ENCODE data around the gene CNOT6. TPM values are rescaled to one million over a fixed set of nuclear protein-coding genes. Genes with fewer than 3 reads are reported as not detected.

CNOT6 gene
- total RNA-seq, 2 donors from 2014 or later, result 18.4 to 20.1 TPM

DNA sequence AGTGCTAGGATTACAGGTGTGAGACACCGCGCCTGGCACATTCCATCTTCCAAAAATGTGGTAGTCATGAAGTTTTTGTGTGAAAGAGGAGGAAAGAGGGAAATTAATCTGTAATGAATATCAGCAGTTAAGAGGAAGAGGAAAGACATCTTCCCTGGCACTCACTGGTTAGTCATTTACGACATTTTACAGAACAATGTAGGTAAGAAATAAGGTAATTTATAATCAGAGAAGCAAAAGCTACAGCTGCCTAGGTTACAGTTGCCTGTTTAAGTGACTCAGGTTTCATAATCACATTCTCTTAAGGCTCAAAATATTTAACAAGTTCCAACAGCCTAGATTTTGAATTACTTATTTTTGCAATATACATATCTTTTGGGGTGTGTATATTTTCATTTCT is 26.9 kb downstream of the CNOT6 start:
- Histone ChIP-seq H3K36me3 (no peaks in the 10 kb centered on the region), H3K4me1 (replicated peaks) (no peaks in the 10 kb centered on the region), H3K4me3 (no peak overlapping the region), H3K27me3 (replicated peaks; ENCODE audit: insufficient read depth) (no peaks in the 10 kb centered on the region), H3K9me3 (no peaks in the 10 kb centered on the region), H3K27ac (no peak overlapping the region)
- TF ChIP-seq, protein P1, sequence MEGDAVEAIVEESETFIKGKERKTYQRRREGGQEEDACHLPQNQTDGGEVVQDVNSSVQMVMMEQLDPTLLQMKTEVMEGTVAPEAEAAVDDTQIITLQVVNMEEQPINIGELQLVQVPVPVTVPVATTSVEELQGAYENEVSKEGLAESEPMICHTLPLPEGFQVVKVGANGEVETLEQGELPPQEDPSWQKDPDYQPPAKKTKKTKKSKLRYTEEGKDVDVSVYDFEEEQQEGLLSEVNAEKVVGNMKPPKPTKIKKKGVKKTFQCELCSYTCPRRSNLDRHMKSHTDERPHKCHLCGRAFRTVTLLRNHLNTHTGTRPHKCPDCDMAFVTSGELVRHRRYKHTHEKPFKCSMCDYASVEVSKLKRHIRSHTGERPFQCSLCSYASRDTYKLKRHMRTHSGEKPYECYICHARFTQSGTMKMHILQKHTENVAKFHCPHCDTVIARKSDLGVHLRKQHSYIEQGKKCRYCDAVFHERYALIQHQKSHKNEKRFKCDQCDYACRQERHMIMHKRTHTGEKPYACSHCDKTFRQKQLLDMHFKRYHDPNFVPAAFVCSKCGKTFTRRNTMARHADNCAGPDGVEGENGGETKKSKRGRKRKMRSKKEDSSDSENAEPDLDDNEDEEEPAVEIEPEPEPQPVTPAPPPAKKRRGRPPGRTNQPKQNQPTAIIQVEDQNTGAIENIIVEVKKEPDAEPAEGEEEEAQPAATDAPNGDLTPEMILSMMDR (IDR thresholded peaks at IDR 0.05), result no peak
- TF ChIP-seq POLR2A (IDR thresholded peaks at IDR 0.05), result no peak
- TF ChIP-seq POLR2AphosphoS5 (IDR thresholded peaks at IDR 0.05), result no peak
- DNase-seq (ENCODE audit: low spot score), result no peak
- intact Hi-C loops (cut with DNase I), result no loop called here
- WGBS, result 83% methylated on average over 3 of the region's 3 CpGs

DNA sequence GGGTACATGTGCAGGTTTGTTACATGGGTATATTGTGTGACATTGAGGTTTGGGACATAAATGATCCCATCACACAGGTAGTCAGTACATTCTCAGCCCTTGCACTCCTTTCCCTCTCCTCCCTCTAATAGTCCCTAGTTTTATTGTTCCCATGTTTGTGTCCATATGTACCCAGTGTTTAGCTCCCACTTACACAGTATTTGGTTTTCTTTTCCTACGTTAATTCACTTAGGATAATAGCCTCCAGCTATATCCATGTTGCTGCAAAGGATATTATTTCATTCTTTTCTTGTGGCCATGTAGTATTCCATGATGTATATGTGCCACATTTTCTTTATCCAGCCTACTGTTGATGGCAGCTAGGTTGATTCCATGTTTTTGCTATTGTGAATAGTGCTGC is 27.4 kb downstream of the CNOT6 start:
- H3K4me1 ChIP-seq (replicated peaks), result no peaks in the 10 kb centered on the region
- no peaks in the 10 kb centered on the region for H3K9me3 ChIP-seq
- intact Hi-C loops (cut with DNase I), result no loop called here
- no peaks in the 10 kb centered on the region for H3K27me3 ChIP-seq (replicated peaks; ENCODE audit: insufficient read depth)
- 64% methylated on average over 1 of the region's 1 CpG for WGBS
- H3K27ac ChIP-seq, result no peak overlapping the region
- DNase-seq (ENCODE audit: low spot score), result no peak
- H3K4me3 ChIP-seq, result no peak overlapping the region
- TF ChIP-seq, protein P1 (IDR thresholded peaks at IDR 0.05), result no peak
- TF ChIP-seq POLR2A (IDR thresholded peaks at IDR 0.05) (no peak), POLR2AphosphoS5 (IDR thresholded peaks at IDR 0.05) (no peak)
- H3K36me3 ChIP-seq, result no peaks in the 10 kb centered on the region

DNA sequence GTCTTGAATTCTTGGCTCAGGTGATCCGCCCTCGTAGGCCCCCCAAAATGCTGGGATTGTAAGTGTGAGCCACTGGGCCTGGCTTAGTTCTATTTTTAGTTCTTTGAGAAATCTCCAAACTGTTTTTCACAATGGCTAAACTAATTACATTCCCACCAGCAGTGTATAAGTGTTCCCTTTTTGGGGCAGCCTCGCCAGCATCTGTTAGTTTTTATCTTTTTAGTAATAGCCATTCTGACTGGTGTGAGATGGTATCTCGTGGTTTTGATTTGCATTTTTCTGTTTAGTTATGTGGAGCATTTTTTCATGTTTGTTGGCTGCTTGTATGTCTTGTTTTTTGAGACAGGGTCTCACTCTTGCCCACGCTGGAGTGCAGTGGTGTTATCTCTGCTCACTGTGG is 28.2 kb downstream of the CNOT6 start:
- 82% methylated on average over 5 of the region's 5 CpGs for WGBS
- Histone ChIP-seq H3K36me3 (no peaks in the 10 kb centered on the region), H3K4me1 (replicated peaks) (no peaks in the 10 kb centered on the region), H3K9me3 (no peaks in the 10 kb centered on the region), H3K27me3 (replicated peaks; ENCODE audit: insufficient read depth) (no peaks in the 10 kb centered on the region), H3K4me3 (no peak overlapping the region), H3K27ac (no peak overlapping the region)
- intact Hi-C loops (cut with DNase I), result no loop called here
- TF ChIP-seq, protein P1 (IDR thresholded peaks at IDR 0.05), result no peak
- no peak for TF ChIP-seq POLR2A (IDR thresholded peaks at IDR 0.05)
- no peak for TF ChIP-seq POLR2AphosphoS5 (IDR thresholded peaks at IDR 0.05)
- DNase-seq (ENCODE audit: low spot score), result no peak

DNA sequence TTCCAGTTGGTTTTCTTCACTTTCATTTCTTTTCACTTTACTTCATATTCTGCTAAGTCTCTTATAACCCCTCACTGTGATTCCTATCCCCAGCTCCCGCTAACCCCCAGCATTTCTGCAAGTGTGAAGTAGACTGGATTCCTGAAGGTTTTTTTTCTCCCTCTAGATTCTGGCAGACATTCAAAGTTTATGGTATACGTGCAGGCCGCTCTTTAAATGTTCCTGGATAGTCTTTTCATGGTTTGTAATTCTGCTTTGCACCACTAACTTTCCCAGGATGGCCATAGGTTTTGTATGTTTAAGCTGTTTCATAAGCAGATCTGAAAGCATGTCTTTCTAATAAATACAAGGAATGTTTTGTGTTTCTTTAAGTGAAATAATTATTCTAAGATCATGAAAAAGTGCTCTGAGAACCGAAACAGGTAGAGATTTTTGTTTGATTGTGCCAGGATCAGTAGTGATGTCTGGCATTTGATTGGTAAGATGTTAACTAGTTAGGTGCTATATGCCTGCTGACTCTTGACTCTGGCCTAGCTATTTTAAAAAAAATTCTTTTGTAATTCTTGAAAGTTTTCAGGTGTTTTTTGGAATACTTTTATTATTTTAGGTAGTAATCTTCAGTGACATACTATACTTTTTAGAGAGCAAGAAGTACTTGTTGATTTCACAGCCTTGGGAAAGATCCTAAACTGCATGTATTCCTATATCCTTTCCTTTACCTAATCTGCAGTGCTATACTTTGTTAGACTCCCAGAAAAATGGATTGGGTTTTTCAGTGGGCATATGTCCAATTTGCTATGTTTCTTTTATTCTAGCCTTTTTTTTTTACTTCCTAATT is 29.7 kb downstream of the CNOT6 start:
- 51% methylated on average over 4 of the region's 4 CpGs for WGBS
- H3K36me3 ChIP-seq, result no peaks in the 10 kb centered on the region
- no peak overlapping the region for H3K27ac ChIP-seq
- intact Hi-C loops (cut with DNase I), result no loop called here
- no peak for DNase-seq (ENCODE audit: low spot score)
- H3K9me3 ChIP-seq, result no peaks in the 10 kb centered on the region
- H3K4me1 ChIP-seq (replicated peaks), result no peaks in the 10 kb centered on the region
- TF ChIP-seq, protein P1 (IDR thresholded peaks at IDR 0.05), result no peak
- H3K27me3 ChIP-seq (replicated peaks; ENCODE audit: insufficient read depth), result no peaks in the 10 kb centered on the region
- H3K4me3 ChIP-seq, result no peak overlapping the region

DNA sequence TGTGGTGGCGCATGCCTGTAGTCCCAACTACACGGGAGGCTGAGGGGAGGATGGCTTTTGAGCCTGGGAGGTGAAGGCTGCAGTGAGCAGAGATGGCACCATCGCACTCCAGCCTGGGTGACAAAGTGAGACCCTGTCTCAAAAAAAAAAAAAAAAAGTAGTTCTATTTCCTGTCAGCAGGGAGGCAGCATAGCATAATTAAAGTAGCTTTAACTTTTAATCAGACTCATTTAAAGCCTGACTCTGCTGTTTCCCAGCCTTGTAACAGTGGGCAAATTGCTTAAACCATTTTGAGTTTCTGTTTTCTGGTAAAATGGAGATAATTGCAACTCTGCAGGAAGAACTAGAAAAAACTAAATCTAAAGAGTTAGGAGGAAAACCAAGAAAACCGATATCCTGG is 31.2 kb downstream of the CNOT6 start:
- H3K4me3 ChIP-seq, result no peak overlapping the region
- no peak for DNase-seq (ENCODE audit: low spot score)
- no peak overlapping the region for H3K27ac ChIP-seq
- no peak for TF ChIP-seq POLR2AphosphoS5 (IDR thresholded peaks at IDR 0.05)
- TF ChIP-seq, protein P1 (IDR thresholded peaks at IDR 0.05), result no peak
- H3K27me3 ChIP-seq (replicated peaks; ENCODE audit: insufficient read depth), result no peaks in the 10 kb centered on the region
- H3K36me3 ChIP-seq, result no peaks in the 10 kb centered on the region
- WGBS, result 96% methylated on average over 4 of the region's 4 CpGs
- intact Hi-C loops (cut with DNase I), result no loop called here
- H3K4me1 ChIP-seq (replicated peaks), result no peaks in the 10 kb centered on the region
- no peaks in the 10 kb centered on the region for H3K9me3 ChIP-seq

All from prostate gland (tissue), 2 donors.